Right lobe of liver (tissue), 4 donors: ENCODE measurements around the gene UTP15.

Experiments used
- POLR2A ChIP-seq: fragments of 450-650 bp; IDR thresholded peaks from one replicate; pipeline ENCODE4 v1.6.1; 2017; ENCODE audit warnings: antibody characterized with exemption, mild to moderate bottlenecking
- TF ChIP-seq, protein P1 (sequence below), 4 donors: fragments of 200-600 bp in 3 of 4; fragments of 450-650 bp in 1 of 4; IDR thresholded peaks; one replicate each; pipeline versions ENCODE4 v1.5.1 to v1.8.0; 2016 to 2022; ENCODE audit warnings: antibody characterized with exemption in 4 of 4, mild to moderate bottlenecking in 2 of 4
- donor health status: DM: no; HTN: no; CAD: no.
- donor health status: DM: no; HTN: no; CAD: no.
- donor health status: DM: no; HTN: yes; CAD: no.

DNA sequence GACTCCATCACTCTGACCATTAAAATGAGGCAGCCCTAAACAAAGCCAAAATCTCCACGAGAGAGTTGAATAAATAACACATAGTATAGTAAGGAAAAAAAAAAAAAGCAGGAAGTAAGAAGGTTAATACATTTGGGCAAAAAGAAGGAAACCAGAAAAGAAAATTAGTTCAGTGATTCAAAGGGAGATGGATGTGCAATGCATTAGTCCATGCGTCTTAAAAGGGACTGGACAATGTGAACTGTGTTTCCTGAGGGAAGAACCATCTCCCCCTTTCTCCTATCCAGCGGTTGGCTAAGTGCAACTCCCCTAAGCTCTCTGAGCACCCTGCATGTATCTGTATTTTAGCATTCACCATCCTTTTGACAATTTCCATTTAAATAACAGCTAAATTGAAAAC lies 1.5 kb upstream of the UTP15 start:
- TF ChIP-seq, protein P1, sequence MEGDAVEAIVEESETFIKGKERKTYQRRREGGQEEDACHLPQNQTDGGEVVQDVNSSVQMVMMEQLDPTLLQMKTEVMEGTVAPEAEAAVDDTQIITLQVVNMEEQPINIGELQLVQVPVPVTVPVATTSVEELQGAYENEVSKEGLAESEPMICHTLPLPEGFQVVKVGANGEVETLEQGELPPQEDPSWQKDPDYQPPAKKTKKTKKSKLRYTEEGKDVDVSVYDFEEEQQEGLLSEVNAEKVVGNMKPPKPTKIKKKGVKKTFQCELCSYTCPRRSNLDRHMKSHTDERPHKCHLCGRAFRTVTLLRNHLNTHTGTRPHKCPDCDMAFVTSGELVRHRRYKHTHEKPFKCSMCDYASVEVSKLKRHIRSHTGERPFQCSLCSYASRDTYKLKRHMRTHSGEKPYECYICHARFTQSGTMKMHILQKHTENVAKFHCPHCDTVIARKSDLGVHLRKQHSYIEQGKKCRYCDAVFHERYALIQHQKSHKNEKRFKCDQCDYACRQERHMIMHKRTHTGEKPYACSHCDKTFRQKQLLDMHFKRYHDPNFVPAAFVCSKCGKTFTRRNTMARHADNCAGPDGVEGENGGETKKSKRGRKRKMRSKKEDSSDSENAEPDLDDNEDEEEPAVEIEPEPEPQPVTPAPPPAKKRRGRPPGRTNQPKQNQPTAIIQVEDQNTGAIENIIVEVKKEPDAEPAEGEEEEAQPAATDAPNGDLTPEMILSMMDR (IDR thresholded peaks at IDR 0.05) = no peak
- TF ChIP-seq POLR2A = no peak
